AG08396 (cell line): ENCODE measurements around the gene FGGY.

Source experiments
- DNase-seq: peaks from one replicate; pipeline ENCODE4 v3.0.0; 2012; ENCODE audit warnings: low spot score, mixed read lengths

Gene FGGY

DNA sequence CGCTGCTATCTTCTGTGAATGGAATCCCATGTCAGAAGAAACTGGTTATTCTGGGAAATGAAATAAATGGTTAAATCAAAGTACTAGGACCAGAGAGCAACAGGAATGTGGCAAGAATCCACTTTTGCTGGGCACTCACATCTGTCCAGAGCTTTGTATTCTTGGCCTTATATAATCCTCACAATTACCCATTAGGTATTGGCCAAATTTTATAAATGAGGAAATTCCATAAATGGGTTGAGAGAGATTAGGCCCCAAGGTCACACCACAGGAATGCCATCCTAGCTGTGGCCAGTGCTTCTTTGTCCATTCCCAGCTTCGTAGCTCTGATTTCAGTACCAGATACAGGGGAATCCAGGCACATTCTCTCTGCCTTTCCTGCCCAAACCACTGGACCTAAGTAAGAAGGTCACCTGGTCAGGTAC lies 441.7 kb downstream of the FGGY start:
- peak; percentile 62 for DNase-seq

DNA sequence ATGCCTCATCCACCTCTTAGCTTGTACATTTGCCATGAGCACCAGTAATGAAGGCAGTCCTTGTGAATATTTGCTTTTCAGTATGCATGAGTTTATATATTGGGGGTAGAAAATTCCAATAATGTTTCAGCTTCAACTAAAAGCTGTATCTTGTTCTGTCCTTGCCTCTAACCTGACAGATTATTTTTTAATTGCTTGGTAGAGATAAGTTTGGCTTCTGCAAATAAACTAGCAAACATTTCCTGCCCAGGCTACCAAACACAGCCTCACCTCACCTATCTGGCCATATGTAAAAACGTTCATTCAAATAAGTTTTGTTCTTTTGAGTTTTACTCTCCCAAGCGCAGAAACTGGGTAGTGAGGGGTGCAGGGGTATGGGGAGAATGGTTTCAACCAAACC lies 442.2 kb downstream of the FGGY start:
- DNase-seq: no peak

GRCh38 chr1:59742526-59742925 lies 445.6 kb downstream of the FGGY start:
- DNase-seq: no peak

- no peak for DNase-seq
These were observed 446.6 kb downstream of the FGGY start for GRCh38 chr1:59743324-59744091.

DNA sequence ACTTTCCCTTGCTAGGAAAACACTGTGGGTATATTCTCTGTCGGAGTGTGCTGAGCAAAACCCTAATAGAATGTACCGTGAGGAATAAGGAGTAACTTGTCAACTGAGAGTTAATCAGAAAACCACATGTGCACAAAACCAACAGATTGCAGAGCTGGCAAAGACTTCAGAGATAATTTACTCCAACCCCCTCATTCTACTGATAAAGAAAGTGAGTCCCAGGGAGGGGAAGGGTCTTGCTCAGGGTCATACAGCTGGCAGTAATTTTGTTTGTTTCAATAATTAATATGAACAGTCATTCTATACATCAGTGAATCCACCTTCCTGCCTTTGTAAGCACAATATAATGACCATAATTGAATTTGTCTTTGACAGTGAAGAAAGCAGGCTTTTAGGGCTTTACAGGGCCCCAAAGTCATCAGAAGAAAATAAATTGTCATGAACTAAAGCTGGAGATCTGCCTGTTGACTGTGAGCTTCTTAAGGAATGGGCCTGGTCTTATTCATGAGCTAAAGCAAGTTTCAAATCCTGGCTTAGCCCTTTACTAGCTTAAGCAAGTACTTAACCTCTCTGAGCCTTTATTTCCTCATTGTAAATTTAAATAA lies 450.6 kb downstream of the FGGY start:
- DNase-seq: no peak

DNA sequence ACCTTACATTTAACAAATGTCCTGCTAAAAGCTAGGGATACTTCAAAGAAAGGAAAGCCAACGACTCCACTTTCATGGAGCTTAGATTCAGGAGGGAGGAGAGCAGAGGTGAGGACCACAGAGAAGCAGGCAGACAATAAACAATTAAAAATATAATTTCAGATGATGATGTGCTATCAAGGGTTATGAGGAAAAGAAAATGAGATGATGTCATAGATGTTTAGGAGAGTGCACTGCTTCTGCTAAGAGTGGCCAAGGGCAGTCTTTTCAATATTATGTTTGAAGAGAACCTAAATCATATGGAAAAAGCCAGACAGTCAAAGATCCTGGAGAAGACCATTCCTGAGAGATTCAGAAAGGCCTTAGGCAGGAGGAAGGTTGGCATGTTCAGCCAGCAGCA lies 451.2 kb downstream of the FGGY start:
- no peak for DNase-seq

DNA sequence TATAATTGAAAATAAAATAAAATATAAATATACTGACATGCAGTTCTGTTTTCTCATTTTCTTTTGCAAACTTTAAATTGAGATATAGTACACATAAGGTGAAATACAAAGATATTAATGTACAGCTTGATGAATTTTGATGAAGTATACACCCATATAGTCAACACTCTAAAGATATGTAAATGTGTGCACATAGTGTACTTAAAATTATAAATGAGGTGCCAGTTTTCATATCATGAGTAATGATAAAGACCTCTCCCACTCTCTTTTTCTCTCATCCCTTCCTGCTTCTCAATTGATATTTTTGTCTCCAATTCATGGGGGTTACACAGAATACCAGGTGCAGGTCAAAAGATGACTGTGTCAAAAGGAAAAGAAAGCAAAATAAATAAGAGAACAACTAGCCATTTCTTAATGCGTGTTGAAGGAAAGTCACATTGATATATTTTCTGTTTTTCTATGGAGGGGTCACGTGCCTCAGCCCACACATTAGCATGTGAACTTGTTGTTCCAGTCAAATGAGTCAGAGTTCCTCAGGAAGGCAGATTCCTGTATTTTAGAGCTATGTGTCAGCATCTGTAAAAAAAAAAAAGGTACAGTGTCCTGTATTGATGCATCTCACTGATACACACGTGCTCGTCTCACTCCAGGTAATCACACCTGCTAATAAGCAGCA lies 453.6 kb downstream of the FGGY start:
- DNase-seq: peak; percentile 55

DNA sequence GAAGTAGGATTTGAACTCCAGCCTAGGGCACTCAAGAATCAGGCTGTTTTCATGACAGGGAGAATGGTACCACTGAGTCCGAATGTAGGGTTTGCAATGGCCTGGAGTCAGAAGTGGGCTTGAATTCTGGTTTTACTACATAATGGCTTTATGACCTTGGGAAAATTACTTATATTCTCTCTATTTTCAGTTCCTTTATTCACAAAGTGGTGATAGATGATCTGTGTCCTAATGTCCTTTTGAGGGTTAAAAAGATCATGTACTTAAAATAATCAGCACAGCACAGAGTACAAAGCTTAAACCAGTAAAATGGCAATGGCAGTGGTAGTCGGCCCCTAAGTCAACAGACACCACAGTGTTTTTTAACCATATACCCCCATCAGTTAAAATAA lies 454.1 kb downstream of the FGGY start:
- DNase-seq: no peak

GRCh38 chr1:59751801-59752200 lies 454.9 kb downstream of the FGGY start:
- no peak for DNase-seq

DNA sequence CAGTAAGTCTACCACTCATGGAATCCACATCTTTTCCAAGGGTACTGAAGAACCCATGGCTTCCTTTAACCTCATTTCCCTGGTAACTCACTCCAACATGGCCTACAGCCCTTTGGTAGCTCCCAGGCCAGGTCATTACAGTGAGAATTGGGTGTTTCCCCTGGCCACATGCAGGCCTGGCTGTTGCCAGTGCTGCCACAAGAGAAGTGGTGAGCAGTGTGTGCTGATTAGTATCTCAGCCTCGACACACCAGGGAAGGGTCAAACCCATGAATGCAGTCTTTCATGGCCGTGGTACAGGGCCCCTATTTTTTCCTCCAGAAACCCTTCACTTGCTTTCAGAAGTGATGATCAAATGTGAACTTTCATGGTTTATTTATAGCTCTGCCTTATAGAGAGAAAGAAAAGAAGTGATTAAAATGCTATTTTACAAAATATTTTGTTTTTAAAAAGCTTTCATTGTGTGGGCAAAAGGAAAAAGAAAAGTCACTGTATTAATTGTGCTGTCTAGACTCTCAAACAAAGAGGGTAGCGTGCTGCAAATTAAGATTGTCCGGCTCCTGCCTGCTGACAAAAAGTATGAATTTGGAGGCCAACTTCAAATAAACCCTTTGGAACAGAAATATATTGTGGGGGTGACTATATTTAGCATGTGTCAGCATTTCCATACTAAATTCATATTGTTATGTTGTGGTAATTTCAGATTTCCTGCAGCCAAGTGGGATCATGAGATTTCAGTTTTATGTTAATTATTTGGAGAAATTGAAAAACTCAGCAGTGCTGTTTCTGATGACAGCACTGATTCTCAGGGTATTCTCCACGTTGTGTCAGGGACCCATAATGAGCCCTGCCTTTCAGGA lies 455.9 kb downstream of the FGGY start:
- no peak for DNase-seq

GRCh38 chr1:59755069-59755685 lies 458.3 kb downstream of the FGGY start:
- no peak for DNase-seq

- no peak for DNase-seq
These were observed 460.4 kb downstream of the FGGY start for GRCh38 chr1:59757197-59757747.

GRCh38 chr1:59759156-59759925 lies 462.4 kb downstream of the FGGY start:
- DNase-seq: peak; percentile 90

- no peak for DNase-seq
These were observed 464.5 kb downstream of the FGGY start for GRCh38 chr1:59761443-59761842.

DNA sequence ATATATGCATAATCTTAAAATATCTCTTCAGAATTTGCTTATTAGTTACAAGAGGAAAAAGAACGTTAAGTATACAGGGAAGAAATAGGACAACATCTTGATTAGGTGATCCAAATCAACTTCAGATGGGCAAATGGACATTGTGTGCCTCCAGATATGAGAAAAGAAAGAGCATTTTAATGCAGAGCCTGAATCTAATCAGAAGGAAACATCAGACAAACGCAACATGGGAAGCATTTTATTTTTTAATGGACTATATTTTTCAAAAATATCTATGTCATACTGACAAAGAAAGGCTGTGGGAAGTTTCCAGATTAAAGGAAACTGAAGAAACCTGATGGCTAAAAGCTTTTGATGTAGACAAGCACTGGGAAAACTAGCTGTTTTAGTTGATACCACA lies 466.5 kb downstream of the FGGY start:
- no peak for DNase-seq

DNA sequence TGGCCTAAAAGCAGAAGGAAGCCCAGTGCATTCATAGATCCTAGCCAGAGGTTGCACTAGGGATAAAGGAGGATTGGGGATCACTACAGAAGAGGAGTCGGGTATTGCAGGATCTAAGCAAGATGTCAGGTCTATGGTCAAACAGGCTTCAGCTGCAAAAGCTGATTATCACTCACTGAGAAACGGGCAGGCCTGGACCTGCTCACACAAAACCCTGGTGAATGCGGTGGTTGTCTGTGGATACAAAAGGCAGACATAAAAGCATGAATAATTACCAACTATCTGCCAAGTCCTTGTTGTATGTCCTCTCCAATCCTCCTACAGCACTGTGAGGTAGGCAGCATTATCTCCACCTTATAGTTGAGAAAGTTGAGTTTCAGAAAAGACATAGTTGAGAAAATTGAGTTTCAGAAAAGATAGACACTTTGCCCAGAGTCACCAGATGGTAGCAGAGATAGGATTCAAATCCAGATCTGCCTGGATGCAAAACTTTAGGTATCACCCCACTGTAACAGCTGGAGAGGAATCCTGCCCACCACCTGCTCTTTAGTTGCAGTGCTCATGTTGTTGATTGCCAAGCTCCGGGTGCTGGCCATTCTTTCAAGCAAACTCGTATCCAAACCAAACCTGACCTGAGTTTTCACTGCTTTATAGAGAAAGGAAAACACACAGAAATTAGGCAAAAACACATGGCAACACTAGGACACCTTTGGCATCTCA lies 468.3 kb downstream of the FGGY start:
- no peak for DNase-seq

DNA sequence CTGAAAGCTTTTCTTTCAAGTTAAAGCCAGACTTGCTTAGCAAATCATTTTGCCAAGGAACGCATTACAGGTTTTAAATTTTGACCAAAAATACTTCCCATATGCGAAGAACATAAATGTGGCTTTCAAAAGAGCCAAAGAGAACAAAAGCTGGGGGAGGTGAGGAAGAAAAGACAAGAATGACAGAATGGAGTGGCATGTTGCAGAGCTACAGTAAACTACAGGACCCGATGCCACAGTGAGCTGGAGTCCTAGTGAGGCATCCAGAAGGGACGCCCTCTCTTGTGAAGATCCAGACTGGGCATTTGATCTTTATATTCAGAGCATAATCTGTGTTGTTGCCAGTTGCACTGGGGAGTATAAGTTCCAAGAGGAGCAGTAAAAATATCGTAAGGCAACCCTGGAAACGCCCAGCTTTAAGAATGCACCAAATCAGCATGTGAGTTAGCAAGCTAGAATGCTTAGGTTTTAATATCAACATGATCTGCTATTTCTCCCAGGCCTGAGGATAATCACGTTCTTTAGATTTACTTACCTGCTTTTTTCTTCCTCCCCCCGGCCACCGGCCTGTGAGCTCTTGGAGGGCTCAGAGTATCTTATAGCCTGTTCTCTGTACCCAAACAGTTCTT lies 469.4 kb downstream of the FGGY start:
- no peak for DNase-seq

- DNase-seq: no peak
These were observed 470.2 kb downstream of the FGGY start for GRCh38 chr1:59767119-59767518.
